Epidermal melanocyte (primary cell): ENCODE data around the gene SNAP29.
"Not testable (repeated sequence)": the region's sequence is repeated elsewhere in the genome, so short reads cannot be mapped to it uniquely, and the experiment has no call there.

ENCODE experiments used
- DNase-seq: peaks from one replicate; pipeline ENCODE4 v3.0.0; 2011; ENCODE audit warnings: low spot score; ENCODE audit not compliant: insufficient read length

The SNAP29 gene

DNA sequence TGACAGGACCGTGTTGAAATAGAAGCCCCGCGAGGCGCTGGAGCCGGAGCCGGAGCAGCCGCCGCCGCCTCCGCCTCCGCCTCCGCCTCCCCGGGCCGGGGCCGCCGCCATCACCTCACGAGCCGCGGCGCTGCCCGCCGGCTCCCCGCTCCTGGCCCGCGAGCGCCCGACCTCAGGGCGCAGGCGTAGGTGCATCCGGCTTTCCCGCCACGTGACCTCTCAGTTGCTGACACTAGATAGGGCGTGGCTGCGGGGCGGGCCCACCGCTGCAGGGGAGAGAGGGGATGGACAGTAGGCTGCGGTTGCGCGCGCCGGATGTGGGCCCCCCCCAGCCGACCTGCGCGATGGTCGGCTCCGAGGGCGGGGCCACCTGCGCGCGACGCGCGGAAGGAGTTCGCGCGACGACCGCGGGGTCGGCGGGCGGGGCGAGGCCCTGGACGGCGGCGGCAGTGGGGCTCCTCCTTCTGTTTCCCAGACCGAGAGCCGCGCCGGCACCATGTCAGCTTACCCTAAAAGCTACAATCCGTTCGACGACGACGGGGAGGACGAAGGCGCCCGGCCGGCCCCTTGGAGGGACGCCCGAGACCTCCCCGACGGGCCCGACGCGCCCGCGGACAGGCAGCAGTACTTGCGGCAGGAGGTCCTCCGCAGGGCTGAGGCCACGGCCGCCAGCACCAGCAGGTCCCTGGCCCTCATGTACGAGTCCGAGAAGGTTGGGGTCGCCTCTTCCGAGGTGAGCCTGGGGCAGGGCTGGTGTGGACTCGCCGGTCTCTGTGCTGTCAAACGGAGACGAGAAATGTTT lies at the start of gene SNAP29, which contains the start of gene PI4KA:
Gene SNAP29 (plus strand): TSS at position 393 of the 802 bp plus-strand sequence. CDS start 104 bp downstream, at position 497.
Gene PI4KA (minus strand): TSS at position 197 of the 802 bp plus-strand sequence. CDS start 86 bp downstream, at position 111.
- DNase-seq: peak; percentile 99

DNA sequence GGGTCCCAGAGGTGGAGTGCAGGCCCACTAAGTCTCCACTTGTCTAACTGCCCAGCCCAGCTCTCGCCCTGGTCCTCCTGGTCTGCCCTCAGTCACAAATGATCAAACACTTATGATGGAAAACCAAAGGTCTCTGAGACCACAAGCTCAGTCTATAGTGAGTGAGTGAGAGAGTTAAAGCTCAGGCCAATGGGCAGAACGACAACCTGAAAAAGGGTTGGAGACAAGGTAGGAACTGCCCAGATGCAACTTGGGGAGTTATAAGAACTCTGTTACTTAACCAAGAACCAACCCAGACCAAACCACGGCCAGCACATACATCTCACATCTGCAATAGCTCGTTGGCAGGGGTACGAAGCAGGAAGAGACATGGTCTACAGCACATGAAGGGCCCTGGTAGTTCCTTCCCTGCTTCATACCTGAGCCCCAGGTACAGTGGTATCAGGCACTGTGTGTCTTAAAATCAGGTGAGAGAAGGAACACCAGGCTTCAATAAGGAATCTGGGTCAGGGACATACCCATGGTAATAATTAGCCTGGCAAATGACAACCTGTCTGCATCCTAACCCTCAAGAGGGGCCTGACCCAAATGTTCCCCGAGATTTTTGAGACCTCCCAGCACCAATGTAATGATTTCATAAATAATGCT lies 49.1 kb upstream of the SNAP29 start:
- no peak for DNase-seq

DNA sequence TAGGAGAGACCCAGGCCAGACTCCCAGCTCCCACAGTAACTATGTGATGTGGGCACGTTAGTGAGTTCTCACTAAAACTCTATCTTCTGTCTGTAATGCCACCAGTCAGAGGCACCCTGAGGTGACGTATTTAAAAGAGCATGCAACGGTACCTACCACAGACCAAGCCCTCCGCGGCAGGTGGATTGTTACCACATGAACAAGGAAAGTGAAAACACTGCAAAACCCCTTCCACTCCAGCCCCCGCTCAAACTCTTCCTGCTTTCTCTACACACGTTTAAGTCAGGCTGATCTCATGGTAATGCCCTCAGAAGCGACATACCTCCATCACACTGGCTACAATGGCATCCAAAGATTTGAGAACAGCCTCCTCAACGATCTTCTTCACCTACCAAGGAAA lies 48.2 kb upstream of the SNAP29 start:
- DNase-seq: no peak

DNA sequence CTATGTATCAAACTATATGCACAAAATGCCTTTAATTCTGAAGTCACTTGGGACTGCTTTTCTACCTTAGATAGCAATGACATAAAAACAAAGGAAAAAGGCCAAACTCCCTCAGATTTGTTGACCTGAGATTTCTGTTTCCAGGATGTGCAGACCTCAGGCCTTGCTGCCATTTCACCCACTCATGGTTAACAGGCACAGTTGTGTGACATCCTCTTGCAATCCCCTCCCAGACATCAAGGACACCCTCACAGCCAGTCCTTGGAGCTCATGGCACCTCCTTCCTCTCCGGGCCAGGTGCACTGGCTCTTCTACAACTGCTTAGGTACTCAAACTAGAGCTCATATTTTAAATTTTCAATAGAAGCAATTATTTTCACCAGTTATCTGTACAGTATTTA lies 47.6 kb upstream of the SNAP29 start:
- DNase-seq: no peak

- no peak for DNase-seq
Observed at GRCh38 chr22:20811971-20812660, 46.7 kb upstream of the SNAP29 start.

- no peak for DNase-seq
Observed at GRCh38 chr22:20813056-20813455, 45.8 kb upstream of the SNAP29 start.

DNA sequence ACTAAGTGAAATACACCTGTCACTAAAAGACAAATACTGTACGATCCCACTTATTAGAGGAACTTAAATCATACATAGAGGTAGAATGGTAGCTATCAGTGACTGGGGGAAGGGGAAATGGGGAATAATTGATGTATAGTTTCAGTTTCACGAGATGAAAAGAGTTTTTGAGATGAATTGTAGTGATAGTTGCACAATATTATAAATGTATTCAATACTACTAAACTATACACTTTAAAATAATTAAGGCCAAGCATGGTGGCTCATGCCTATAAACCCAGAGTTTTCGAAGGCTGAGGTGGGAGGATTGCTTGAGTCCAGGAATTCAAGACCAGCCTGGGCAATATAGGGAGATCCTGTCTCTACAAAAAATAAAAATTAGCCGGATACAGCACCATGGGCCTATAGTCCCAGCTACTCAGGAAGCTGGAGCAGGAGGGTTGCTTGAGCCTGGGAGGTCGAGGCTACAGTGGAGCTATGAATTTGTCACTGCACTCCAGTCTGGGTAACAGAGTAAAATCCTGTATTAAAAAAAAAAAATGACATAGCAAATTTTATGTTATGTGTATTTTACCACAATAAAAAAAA lies 44.5 kb upstream of the SNAP29 start:
- no peak for DNase-seq

DNA sequence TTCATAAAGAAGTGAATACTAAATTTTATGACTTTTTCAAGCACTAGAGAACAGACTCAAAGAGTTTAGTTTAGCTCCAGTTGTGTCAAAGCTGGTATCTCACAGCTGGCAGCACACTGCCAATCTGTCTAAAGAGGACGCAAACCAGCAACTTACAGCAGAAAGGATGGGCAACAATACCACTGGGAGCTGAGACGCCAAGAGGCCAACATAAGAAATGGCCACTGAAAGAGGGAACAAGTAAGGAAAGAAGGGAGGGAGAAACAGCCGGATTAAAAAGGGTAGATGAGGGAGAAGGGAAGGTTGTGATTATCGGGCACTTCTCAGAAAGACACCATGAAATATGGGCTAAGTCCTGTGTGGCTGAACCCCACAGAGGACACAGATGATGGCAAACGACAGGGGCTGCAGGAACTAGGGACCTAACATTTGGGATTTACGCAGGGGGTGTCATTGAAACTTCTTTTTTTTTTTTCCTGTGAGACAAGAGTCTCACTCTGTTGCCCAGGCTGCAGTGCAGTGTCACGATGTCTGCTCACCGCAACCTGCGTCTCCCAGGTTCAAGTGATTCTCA lies 43.2 kb upstream of the SNAP29 start:
- DNase-seq: no peak

GRCh38 chr22:20816559-20816958 lies 42.2 kb upstream of the SNAP29 start:
- no peak for DNase-seq

- no peak for DNase-seq
Observed at GRCh38 chr22:20818471-20818870, 40.3 kb upstream of the SNAP29 start.

GRCh38 chr22:20819471-20819870 lies 39.3 kb upstream of the SNAP29 start:
- DNase-seq: no peak

DNA sequence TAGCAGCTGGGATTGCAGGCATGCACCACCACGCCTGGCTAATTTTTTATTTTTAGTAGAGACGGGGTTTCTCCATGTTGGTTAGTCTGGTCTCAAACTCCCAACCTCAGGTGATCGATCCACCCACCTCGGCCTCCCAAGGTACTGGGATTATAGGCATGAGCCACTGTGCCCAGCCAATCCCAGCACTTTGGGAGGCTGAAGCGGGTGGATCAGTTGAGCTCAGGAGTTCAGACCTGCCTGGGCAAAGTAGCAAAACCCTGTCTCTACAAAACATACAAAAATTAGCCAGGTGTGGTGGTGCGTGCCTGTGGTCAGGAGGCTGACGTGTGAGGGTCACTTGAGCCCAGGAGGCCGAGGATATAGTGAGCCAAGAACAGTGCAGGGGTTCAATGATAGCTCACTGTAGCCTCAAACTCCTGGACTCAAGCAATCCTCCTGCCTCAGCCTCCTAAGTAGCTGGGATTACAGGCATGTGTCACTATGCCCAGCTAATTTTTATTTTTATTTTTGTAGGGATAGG lies 37.0 kb upstream of the SNAP29 start:
- DNase-seq: not testable (repeated sequence)

- no peak for DNase-seq
Observed at GRCh38 chr22:20822240-20822639, 36.6 kb upstream of the SNAP29 start.

- no peak for DNase-seq
Observed at GRCh38 chr22:20823264-20823663, 35.5 kb upstream of the SNAP29 start.

- DNase-seq: not testable (repeated sequence)
Observed at GRCh38 chr22:20825216-20825615, 33.6 kb upstream of the SNAP29 start.

- no peak for DNase-seq
Observed at GRCh38 chr22:20825624-20826023, 33.2 kb upstream of the SNAP29 start.

DNA sequence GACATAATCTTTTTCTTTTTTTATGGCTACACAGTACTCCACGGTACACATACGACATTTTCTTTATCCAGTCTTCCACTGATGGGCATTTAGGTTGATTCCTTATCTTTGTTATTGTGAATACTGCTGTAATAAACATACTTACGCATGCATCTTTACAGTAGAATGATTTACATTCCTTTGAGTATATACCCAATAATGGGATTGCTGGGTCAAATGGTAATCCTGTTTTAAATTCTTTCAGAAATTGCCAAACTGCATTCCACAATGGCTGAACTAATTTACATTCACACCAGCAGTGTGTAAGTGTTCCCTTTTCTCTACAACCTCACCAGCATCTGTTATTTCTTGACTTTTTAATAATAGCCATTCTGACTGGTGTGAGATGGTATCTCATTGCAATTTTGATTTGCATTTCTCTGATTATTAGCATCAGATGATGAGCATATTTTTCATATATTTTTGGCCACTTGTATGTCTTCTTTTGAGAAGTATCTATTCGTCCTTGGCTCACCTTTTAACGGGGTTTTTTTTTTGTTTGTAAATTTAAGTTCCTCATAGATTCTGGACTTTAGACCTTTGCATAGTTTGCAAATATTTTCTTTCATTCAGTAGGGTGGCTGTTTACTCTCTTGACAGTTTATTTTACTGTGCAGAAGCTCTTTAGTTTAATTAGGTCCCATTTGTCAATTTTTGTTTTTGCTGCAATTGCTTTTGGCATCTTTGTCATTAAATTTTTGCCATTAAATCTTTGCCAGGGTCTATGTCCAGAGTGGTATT lies 32.2 kb upstream of the SNAP29 start:
- DNase-seq: not testable (repeated sequence)

DNA sequence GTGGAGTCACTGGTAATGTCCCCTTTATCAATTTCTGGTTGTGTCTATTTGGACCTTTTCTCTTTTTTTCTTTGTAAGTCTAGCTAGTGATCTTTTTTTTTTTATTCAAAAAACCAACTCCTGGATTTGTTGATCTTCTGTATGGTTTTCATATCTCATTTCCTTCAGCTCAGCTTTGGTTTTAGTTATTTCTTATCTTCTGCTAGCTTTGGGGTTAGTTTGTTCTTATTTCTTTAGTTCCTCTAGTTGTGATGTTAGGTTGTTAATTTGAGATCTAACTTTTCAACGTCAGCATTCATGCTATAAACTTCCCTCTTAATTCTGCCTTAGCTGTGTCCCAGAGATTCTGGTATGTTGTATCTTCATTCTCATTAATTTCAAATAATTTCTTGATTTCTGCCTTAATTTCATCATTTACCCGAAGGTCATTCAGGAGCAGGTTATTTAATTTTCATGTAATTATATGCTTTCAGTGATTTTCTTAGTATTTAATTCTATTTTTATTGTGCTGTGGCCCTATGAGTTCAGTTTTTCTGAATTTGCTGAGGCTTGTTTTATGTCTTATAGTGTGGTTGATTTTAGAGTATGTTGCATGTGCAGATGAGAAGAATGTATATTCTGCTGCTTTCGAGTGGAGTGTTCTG lies 29.2 kb upstream of the SNAP29 start:
- DNase-seq: no peak

- DNase-seq: no peak
Observed at GRCh38 chr22:20833225-20833665, 25.6 kb upstream of the SNAP29 start.

- no peak for DNase-seq
Observed at GRCh38 chr22:20834206-20834605, 24.6 kb upstream of the SNAP29 start.
